GM18505 (cell line): ENCODE measurements around the gene C11orf68.
A peak's percentile ranks its signal among the peaks of the same experiment; 100 is the strongest.

Experiments used
- ATAC-seq: cut with Tn5 transposase; IDR thresholded peaks from one replicate; pipeline ENCODE4 v1.9.1; 2021; ENCODE audit not compliant: unreplicated experiment
- POLR2A ChIP-seq: IDR thresholded peaks from 4 replicates; pipeline ENCODE4 v1.6.1; 2011; ENCODE audit warnings: borderline replicate concordance; ENCODE audit not compliant: insufficient read depth, insufficient read length; ENCODE audit errors: extremely low read depth

The C11orf68 gene

DNA sequence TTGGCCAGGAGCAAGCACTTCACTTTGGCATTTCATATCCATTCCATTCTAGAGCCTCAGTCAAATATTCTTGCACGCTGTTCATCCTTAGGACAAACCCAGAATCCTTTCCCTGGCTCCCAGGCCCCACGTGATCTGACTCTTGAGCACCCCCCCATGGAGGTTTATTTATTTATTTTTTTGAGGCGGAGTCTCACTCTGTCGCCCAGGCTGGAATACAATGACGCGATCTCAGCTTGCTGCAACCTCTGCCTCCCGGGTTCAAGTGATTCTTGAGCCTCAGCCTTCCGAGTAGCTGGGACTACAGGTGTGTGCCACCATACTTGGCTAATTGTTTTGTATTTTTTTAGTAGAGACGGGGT lies 13.7 kb upstream of the C11orf68 start:
- ATAC-seq: no peak
- no peak for TF ChIP-seq POLR2A

- no peak for ATAC-seq
Observed at GRCh38 chr11:65931773-65932557, 13.1 kb upstream of the C11orf68 start.

DNA sequence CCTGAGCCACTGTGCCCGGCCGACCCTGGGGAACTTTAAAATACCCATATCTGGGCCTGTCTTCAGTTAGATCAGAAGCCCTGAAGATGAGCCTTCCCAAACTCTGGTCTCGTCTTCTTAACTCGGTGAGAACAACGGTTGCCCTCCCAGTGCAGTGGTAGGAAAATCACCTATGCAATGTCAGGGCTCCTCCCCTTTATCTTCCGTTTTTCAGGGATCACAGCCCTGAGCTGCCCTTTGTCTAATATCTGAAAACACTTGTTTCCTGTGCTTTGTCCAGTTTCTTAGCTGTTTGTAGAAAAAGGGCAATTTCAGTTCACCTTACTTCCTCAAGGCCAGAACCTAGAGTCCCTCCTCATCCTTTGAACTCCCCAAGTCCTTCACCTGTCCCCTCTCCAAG lies 9.8 kb upstream of the C11orf68 start:
- no peak for ATAC-seq
- TF ChIP-seq POLR2A: no peak

More at GRCh38 chr11:65931773-65932557, 13.1 kb upstream of the C11orf68 start:
- no peak for TF ChIP-seq POLR2A

- TF ChIP-seq POLR2A: peak; percentile 65
- peak; percentile 51 for ATAC-seq
Observed at GRCh38 chr11:65927904-65928397, 9.1 kb upstream of the C11orf68 start.

DNA sequence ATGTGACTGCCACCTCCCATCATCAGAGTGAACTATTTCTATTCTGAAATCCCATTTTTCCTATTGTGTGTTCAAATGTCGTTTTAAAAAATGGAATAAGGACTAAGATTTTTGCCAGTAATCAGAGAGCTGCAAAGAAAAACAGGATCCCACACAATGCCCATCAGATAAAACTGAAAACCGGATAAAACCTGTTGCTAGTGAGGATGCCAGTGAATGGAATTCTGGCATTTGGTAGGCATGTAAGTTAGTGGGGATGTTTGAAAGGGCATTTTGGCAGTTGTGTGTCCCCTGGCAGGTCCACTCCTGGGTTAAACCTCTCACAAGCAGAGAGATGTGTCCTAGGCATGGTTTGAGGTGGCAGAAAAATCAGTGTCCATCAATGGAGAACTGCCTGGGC lies 6.5 kb upstream of the C11orf68 start:
- TF ChIP-seq POLR2A: no peak
- no peak for ATAC-seq

DNA sequence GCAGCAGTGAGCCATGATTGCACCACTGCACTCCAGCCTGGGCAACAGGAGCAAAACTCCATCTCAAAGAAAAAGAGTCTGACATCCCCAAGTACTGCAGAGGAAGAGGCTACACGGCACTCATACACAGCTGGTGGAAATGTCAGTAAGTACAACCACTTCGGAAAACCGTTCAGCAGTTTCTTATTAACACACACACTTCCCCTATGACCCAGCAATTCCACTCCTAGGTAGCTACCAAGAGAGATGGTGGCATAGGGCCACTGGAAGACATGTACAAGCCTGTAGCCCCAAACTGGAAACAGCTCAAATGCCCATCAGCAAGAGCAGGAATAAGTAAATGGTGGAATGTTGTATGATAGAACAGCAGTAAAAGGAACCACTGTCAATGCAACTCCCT lies 3.7 kb upstream of the C11orf68 start:
- ATAC-seq: no peak
- no peak for TF ChIP-seq POLR2A

GRCh38 chr11:65921876-65922275 lies 3.0 kb upstream of the C11orf68 start:
- ATAC-seq: no peak
- no peak for TF ChIP-seq POLR2A

DNA sequence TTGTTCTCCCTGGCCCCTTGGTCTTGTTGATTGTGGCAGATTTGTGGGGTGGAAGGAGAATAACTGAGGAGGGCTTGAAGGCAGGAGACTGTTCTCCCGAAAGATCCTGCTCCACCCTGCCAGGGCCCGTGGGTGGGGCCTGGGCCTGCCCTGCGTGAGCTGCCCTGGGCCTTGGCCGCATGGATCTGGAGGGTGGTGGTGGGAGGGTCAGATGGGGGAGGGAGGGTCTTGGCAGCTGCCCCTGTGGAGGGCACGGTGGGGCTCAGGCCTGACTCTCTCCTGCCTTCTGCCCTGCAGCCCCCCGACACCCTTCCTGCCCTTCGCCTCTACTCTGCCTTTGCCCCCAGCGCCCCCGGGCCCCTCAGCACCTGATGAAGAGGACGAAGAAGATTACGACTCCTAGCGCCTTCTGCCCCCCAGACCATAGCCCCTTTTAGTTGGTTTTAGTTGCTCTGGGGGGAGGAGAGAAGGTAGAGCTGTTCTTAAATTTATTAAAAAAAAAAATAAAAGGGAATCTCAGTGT lies 2.2 kb upstream of the C11orf68 start:
- ATAC-seq: no peak
- TF ChIP-seq POLR2A: no peak

- no peak for ATAC-seq
- no peak for TF ChIP-seq POLR2A
Observed at GRCh38 chr11:65920372-65920802, 1.5 kb upstream of the C11orf68 start.

- no peak for TF ChIP-seq POLR2A
- peak; percentile 36 for ATAC-seq
Observed at GRCh38 chr11:65919573-65920371, 910 bp upstream of the C11orf68 start.

DNA sequence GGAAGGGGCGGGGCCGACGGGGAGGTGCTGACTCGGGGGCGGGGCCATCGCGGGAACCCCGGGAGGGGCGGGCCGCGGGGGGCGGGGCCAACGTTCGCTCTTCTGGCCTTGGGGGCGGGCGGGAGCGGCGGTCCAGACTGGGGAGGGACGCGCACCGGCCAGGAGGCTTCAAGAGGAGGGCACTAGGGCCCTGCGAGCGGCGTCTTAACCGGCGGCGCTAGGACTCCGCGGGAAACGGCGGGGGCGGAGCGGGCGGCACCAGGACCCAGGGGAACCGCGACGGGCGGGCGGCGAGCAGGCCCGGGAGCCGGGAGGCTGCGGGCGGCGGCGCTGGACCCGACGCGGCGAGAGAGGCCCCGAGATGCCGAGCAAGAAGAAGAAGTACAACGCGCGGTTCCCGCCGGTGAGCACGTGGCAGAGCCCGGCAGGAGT lies 295 bp upstream of the C11orf68 start, which contains the start of gene DRAP1:
Gene DRAP1, plus strand, starts transcription at position 286 of the 432 bp plus-strand sequence. Its CDS starts 76 bp downstream, at position 362.
- peak; percentile 75 for ATAC-seq
- TF ChIP-seq POLR2A: no peak

- TF ChIP-seq POLR2A: no peak
- no peak for ATAC-seq
Observed at GRCh38 chr11:65917434-65918210, 1.2 kb downstream of the C11orf68 start.

DNA sequence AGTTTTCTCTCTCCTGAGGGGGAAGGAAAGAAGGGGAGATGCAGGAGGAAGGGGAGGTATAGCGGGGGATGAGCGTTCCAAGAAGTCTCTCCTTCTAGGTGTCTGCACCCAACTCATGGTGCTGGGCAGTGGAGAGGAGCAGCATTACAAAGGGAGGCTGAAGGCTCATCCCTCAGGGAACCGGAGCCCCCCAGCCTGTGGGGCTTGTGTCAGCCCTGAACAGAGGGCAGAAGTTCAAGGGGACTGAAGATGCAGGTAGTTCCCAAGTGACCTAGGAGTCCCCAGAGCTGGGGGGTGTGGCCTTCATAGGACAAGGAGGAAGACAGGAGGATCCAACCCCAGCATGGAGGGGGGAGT lies 1.8 kb downstream of the C11orf68 start:
- ATAC-seq: no peak
- TF ChIP-seq POLR2A: no peak
